Measurements from ENCODE around the gene KIAA2012.

Gene KIAA2012

GRCh38 chr2:202114291-202114690 is 41.2 kb downstream of the KIAA2012 start:
- H3K27me3 ChIP-seq (ENCODE audit: control insufficient read depth, insufficient read depth, low read length), result no peaks in the 10 kb centered on the region
- H3K36me3 ChIP-seq (ENCODE audit: control insufficient read depth, insufficient read depth, low read length), result no peaks in the 10 kb centered on the region
- TF ChIP-seq CTCF (IDR thresholded peaks at IDR 0.05), result no peak
- H3K27ac ChIP-seq, result no peak overlapping the region
- H3K4me3 ChIP-seq (ENCODE audit: low read depth, low read length), result no peak overlapping the region
- no peak overlapping the region for H3K9ac ChIP-seq
- H2AFZ ChIP-seq, result no peak overlapping the region
- no peaks in the 10 kb centered on the region for H3K9me3 ChIP-seq (ENCODE audit: control insufficient read depth, low read length)
- H3K4me1 ChIP-seq, result no peaks in the 10 kb centered on the region
- H3K79me2 ChIP-seq, result no peaks in the 10 kb centered on the region
- no peak overlapping the region for H3K4me2 ChIP-seq (ENCODE audit: low read length)

GRCh38 chr2:202114795-202115194 is 41.7 kb downstream of the KIAA2012 start:
- Histone ChIP-seq H3K27me3 (ENCODE audit: control insufficient read depth, insufficient read depth, low read length) (no peaks in the 10 kb centered on the region), H3K36me3 (ENCODE audit: control insufficient read depth, insufficient read depth, low read length) (no peaks in the 10 kb centered on the region)
- no peak for TF ChIP-seq CTCF (IDR thresholded peaks at IDR 0.05)

DNA sequence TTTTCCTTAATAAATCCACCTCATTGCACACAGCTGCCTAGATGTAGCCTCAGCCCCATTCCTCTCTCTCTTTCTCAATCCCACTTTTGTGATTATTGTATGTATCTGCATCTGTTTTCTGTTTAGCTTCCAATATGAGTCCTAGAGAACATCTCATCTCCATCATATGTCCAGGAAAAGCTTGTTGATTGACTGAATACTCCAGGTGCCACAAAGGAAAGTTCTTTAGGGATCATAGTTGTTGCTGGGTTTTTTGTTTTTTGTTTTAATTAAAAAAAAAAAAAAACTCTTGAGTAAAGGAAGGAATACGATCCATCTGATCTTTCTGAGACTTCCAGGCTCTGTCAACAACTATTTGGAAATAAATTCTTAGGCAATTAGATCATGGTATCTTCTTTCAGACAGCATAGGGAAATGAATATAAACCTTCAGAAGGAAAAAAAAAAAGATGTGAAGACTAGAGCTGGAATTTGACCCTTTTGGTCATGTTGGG is 42.5 kb downstream of the KIAA2012 start:
- no peak overlapping the region for H3K4me3 ChIP-seq (ENCODE audit: low read depth, low read length)
- TF ChIP-seq CTCF (IDR thresholded peaks at IDR 0.05), result no peak
- H3K27ac ChIP-seq, result no peak overlapping the region

More at GRCh38 chr2:202114795-202115194, 41.7 kb downstream of the KIAA2012 start:
- Histone ChIP-seq H3K4me3 (ENCODE audit: low read depth, low read length) (no peak overlapping the region), H3K4me2 (ENCODE audit: low read length) (no peak overlapping the region), H3K9ac (no peak overlapping the region), H2AFZ (no peak overlapping the region), H3K27ac (no peak overlapping the region), H3K4me1 (no peaks in the 10 kb centered on the region), H3K79me2 (no peaks in the 10 kb centered on the region), H3K9me3 (ENCODE audit: control insufficient read depth, low read length) (no peaks in the 10 kb centered on the region)

GRCh38 chr2:202116691-202117090 is 43.6 kb downstream of the KIAA2012 start:
- H3K27ac ChIP-seq, result no peak overlapping the region
- no peak overlapping the region for H3K9ac ChIP-seq
- no peak overlapping the region for H3K4me3 ChIP-seq (ENCODE audit: low read depth, low read length)
- H2AFZ ChIP-seq, result no peak overlapping the region
- no peak overlapping the region for H3K4me2 ChIP-seq (ENCODE audit: low read length)
- H3K36me3 ChIP-seq (ENCODE audit: control insufficient read depth, insufficient read depth, low read length), result no peaks in the 10 kb centered on the region
- H3K27me3 ChIP-seq (ENCODE audit: control insufficient read depth, insufficient read depth, low read length), result no peaks in the 10 kb centered on the region
- no peaks in the 10 kb centered on the region for H3K9me3 ChIP-seq (ENCODE audit: control insufficient read depth, low read length)
- no peaks in the 10 kb centered on the region for H3K4me1 ChIP-seq
- H3K79me2 ChIP-seq, result no peaks in the 10 kb centered on the region
- TF ChIP-seq CTCF (IDR thresholded peaks at IDR 0.05), result no peak

More for the DNA sequence above, 42.5 kb downstream of the KIAA2012 start:
- no peak overlapping the region for H2AFZ ChIP-seq
- H3K4me1 ChIP-seq, result no peaks in the 10 kb centered on the region
- no peak overlapping the region for H3K4me2 ChIP-seq (ENCODE audit: low read length)
- H3K79me2 ChIP-seq, result no peaks in the 10 kb centered on the region
- H3K27me3 ChIP-seq (ENCODE audit: control insufficient read depth, insufficient read depth, low read length), result no peaks in the 10 kb centered on the region
- no peak overlapping the region for H3K9ac ChIP-seq
- no peaks in the 10 kb centered on the region for H3K36me3 ChIP-seq (ENCODE audit: control insufficient read depth, insufficient read depth, low read length)
- H3K9me3 ChIP-seq (ENCODE audit: control insufficient read depth, low read length), result no peaks in the 10 kb centered on the region

GRCh38 chr2:202118168-202118567 is 45.1 kb downstream of the KIAA2012 start:
- H3K36me3 ChIP-seq (ENCODE audit: control insufficient read depth, insufficient read depth, low read length), result no peaks in the 10 kb centered on the region
- H3K4me3 ChIP-seq (ENCODE audit: low read depth, low read length), result no peak overlapping the region
- no peak overlapping the region for H3K4me2 ChIP-seq (ENCODE audit: low read length)
- no peaks in the 10 kb centered on the region for H3K79me2 ChIP-seq
- no peaks in the 10 kb centered on the region for H3K4me1 ChIP-seq
- H3K27me3 ChIP-seq (ENCODE audit: control insufficient read depth, insufficient read depth, low read length), result no peaks in the 10 kb centered on the region
- no peak overlapping the region for H2AFZ ChIP-seq
- no peaks in the 10 kb centered on the region for H3K9me3 ChIP-seq (ENCODE audit: control insufficient read depth, low read length)
- no peak for TF ChIP-seq CTCF (IDR thresholded peaks at IDR 0.05)
- no peak overlapping the region for H3K27ac ChIP-seq
- H3K9ac ChIP-seq, result no peak overlapping the region
